HG02678 (cell line): ENCODE measurements around the gene GSC.
A peak's percentile ranks its signal among the peaks of the same experiment; 100 is the strongest.

ENCODE experiments used
- ATAC-seq: cut with Tn5 transposase; IDR thresholded peaks from one replicate; pipeline ENCODE4 v1.9.1; 2021; ENCODE audit warnings: mild to moderate bottlenecking, moderate library complexity; ENCODE audit not compliant: unreplicated experiment

The GSC gene

DNA sequence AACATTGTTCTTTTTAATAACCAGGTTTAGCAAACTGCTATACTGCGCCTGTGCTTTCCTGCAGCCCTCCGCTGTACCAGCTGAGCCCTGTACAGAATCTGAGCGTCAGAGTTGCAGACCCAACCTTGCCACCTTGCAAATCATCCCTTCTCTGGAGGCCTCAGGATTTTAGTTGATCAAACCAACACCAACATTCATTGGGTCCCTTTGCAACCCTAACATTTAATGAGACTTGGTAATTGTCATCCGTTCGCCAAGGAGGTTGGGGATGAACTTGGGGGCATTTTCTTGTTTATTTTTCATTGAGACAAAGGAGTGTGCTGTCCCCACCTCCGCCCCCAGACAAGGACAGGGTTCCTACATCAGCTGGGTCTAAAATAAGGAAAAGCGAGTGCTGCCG is 2.6 kb upstream of the GSC start:
- no peak for ATAC-seq

DNA sequence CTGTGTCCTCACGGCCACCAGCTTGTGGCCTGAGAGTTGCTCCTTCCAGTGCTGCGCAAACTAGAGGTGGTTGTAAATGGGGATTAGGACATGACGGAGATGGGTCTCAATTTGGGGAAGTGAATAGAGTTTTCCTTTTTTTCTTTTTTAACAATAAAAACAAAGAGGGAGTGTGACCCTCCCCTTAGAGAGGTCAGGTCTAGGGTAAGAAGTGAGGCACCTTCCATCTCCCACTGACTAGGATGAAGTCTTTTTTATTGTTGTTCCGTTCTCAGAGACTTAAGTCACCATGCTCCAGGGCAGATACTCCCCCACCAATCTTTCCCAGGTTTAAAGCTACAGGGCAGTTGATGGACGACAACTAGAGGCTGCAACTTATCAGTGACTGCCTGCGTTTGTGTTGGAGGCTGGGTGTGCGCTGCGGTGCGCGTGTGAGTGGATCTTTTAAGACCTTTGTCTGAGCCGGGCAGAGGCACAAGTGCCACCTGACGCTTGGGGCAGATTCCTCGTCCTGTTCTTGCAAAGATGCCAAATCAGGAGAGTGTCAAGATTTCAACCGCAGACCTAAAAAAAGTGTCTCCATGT is 2.1 kb upstream of the GSC start:
- no peak for ATAC-seq

DNA sequence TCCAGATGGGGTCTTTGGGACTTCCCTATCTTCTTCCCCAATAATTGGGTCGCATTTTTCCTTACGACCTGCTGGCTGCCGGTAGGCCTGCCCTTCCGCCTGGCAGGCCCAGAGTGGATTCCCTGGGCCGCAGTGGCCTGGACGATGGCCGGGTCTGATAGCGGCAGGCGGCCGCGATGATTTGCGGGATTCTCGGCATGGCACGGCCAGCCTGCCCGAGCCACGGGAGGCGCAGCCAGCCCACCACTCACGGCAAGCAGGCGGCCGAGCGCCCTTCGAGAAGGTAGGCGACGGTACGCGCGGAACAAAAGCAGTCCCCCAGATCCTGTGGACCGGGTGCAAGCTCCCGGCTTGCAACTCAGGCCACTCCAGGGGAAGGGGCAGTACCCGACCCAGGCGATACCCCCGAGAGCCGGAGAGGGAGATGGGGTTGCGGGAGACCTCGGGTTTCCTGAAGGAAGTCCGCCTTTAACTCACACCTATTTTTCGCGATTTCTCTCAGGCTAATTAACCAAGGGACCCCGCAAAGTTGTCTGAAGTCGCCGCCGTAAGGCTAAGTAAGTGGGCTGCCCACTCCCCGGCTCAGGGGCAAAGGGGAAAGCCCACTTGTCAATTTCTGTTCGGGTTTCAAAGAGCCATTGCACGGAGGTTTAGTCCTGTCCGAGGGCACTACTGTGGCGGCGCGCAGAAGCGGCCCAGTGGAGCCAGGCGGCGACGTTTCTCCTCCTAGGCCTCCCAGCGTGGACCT is 1.4 kb upstream of the GSC start:
- ATAC-seq, result no peak

DNA sequence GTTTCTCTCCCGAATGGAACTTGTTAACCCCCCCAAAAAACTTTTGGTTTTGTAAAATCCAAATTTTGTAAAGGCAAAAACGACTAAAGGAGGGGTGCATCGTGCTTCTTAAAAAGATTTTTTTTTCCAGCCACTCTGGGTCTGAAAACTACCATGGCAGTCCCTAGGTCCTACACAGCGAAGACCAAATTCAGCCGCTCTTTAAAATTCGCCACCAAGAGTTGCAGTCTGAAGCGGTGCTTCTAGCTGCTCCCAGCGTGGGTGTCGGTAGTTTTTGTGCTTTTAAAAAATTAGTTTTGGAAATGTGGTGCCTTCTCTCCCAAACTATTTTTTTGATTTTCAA is 873 bp upstream of the GSC start:
- no peak for ATAC-seq

DNA sequence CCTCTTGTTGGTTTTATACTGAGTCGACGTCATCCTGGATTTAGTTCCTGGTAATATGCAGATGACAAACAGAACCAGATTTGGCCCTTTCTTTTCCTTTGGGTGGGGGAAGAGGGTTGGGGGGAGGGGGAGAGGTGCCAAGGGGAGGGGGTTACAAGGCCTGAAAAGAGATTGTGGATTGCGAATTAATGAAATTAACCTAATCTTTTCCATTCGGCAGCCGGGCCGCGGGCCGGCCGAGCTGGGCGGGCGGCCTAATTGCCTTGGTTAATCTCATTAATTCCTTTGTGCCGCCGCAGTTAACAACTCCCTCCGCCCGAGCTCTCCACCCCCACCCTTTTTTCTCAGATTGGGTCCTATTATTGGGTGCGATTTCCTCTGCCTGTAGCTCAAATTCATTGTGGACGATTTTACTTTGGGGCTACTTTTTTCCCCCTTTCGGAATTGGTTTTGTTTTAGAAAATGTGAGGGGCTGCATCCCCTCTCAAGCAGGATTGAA is 387 bp upstream of the GSC start:
- ATAC-seq, result no peak

DNA sequence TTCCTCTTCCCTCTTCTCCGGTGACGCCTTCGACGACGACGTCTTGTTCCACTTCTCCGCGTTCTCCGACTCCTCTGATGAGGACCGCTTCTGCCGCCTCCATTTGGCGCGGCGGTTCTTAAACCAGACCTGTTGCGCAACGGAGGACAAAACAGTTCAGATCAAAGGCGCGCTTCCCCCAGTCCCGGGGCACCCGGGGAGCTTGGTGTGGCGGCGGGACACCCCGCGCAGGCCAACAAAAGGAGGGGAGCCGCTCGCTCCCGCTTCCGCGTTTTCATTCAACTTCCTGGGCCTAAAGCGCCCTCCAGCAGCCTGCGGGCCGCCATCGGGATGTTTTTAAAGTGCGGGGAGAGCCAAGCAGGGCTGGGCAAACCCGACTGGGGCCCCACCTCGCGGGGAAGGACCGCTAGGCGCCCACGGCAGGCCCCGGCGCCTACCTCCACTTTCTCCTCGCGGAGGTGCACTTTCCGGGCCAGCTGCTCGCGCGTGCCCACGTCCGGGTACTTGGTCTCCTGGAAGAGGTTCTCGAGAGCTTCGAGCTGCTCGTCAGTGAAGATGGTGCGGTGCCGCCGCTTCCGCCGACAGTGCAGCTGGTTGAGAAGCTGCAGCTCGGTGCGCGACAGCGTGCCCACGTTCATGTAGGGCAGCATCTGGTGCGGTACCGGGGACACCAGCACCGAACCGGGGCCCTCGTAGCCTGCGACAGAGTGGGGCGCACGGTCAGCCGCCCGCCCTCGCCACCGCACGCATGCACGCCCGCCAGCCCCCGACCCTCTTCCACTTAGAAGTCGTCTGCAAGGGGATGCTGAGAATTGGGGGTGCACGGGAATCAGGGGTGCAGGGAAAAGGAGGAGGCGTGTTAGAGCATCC is 1.2 kb downstream of the GSC start:
- no peak for ATAC-seq

DNA sequence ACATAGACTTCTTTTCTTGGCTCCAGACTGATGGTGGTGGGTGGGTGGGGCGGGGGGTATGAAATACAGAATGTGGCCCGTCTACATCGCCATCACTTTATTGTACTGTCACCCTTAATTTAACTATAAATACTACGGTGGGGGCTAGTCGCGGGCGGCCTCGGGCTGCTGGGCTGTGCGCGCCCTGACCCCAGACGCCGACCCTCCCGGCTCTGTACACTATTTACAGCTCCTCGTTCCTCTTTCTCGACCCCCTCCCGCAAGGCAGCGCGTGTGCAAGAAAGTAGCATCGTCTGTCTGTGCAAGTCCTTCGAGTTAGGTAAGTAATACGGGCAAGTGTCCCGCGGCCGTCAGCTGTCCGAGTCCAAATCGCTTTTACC is 1.8 kb downstream of the GSC start:
- ATAC-seq, result no peak

DNA sequence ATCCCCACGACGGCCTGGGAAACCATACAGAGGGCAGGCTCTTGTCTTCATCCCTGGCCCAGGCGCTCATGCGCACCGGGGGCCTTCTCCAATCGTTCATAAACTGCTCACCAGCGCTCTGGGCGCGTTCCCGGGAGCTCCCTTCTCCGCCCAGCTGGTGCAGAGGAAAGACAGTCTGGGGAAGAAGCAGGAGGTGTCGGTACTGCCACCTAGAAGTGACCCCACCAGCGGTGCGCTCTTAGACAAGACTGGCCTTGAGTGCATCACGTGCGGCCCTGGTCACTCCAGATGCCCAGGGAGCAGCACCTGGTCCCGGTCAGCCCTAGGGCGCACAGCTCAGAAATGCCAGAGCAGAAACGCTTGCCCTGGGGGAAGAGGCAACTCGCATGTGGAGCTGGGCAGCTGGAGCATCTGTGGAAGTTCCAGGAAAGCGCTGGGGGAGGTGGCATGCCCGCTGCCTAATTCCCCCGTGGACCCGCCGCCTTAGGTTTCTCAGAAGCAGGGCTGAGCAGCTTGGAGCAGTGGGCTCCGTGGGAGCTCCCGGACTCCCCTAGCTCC is 2.5 kb downstream of the GSC start:
- no peak for ATAC-seq

DNA sequence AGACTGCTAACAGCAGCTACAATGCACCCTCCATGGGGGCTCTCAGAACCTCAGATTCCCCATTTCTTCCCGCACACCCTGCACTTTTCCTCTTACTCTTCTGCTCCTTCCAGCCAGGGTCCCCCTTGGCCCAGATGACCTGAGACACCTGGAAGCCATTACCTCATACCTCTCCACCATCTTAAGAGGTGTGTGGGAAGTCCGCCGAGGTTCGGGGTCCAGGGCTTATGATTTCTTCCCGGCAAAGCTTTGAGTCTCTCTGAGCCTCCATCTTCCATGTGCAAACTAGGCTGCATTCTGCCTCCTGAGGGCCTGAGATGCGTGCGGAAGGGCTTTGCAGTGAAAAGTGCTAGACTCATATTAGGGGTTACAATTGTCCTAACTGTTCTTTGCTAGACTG is 5.3 kb downstream of the GSC start:
- no peak for ATAC-seq

DNA sequence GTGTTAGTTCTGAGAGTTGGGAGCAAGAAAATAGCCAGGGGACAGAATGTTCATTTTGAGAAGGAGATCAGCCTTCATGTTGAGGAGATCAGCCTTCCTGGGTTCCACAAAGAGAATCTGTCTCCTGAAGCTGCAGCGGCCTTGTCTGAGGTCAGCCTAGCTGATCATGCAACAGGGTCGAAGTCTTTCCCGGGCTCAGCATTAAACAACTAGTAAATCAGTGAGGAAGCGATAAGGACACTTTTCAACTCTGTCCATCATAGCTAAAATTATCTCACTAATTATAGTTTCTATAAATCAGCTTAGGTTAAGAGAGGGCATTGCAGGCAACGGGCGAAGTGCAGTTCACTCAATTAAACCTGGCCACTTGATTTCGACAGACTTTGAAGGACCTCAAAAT is 7.5 kb downstream of the GSC start:
- ATAC-seq, result no peak

DNA sequence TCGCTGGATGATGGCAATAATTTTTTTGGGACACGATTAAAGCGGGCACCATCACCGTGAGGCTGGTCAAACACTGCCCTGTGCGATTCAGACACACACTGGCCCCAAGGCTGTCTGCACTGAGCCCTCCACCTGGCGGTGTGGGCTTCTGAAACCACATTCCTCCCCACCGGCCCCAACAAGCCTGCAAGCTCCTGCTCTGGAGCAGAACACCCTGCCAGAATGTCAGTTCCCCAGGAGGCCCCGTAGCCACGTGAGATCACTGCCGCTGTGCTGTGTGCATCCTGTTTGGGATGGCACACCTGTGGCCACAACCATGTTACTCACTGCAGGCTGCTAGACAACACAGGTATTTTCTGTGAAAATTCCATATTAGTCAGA is 7.9 kb downstream of the GSC start:
- ATAC-seq, result no peak

DNA sequence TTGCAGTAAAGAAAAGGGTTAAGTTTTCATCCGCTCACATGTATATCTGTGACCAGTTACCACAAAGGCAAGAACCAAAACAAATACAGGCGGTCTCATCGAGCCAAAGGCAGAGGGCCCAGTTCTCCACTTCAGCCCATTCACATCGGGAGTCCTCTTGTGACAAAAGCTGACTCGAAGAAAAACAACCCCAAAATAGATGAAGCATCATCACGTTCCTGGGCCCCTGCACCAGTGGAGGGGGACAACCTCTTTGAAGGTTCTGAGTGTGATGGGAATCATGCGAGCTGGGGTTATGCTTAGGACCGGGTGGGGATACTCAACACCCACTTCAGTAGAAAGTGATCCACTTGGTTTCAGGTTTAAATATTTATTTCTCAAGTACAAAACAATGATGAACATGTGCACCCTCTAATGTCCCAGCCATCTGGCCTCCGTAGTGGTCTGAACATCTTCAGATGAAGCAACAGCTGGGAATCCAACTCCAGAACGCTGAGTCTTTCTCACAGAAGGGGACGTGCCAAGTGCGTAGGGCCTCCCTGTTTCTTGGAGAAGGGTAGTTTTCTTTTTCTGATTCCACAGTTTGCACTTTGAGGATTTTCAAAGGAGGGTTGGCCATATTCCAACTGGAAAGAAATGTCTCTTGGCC is 8.4 kb downstream of the GSC start:
- ATAC-seq, result no peak

DNA sequence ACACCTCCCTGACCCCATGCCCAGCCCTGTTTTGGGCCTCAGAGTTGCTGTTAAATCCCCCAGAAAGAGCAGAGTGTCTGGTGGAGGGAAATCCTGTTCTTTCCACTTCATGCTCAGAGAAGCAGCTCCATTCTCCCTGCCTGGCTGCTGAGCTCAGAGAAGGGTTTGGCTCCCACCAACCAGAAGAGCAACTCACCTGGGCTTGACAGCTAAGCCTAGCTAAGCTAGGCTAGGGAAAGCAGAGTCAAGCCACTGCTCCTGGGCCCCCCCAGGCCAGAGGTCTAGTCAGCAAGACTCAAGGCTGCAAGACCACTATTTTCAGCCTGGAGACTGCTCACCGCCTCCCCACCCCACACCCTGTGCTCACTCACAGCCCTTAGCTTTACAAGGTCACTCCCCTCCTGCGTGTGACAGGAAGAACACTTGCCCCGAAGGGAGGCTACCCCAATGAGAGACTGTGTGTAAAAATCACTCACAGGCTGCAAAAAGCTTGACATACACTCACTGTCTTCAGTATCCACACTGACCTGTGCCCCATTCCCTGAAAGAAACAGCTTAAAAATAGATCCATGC is 13.5 kb downstream of the GSC start:
- ATAC-seq, result no peak

DNA sequence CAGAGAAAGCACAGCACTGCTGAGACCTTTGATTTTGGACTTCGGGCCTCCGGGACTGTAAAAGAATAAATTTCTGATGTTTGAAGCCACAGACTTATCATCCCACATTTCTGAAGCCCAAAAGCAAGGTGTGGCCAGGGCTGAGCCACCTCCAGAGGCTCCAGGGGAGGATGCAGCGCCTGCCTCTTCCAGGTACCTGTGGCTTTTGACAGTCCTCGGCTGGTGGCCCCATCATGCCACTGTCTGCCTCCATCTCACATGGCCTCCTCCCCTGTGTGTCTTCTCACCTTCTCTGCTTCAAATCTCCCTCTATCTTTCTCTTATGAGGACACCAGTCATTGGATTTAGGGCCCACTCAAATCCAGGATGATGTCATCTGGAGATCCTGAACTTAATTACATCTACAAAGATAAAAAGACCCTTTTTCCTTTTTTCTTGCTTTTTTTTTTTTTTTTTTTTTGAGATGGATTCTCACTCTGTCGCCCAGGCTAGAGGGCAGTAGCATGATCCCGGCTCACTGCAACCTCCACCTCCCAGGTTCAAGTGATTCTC is 15.4 kb downstream of the GSC start:
- no peak for ATAC-seq

DNA sequence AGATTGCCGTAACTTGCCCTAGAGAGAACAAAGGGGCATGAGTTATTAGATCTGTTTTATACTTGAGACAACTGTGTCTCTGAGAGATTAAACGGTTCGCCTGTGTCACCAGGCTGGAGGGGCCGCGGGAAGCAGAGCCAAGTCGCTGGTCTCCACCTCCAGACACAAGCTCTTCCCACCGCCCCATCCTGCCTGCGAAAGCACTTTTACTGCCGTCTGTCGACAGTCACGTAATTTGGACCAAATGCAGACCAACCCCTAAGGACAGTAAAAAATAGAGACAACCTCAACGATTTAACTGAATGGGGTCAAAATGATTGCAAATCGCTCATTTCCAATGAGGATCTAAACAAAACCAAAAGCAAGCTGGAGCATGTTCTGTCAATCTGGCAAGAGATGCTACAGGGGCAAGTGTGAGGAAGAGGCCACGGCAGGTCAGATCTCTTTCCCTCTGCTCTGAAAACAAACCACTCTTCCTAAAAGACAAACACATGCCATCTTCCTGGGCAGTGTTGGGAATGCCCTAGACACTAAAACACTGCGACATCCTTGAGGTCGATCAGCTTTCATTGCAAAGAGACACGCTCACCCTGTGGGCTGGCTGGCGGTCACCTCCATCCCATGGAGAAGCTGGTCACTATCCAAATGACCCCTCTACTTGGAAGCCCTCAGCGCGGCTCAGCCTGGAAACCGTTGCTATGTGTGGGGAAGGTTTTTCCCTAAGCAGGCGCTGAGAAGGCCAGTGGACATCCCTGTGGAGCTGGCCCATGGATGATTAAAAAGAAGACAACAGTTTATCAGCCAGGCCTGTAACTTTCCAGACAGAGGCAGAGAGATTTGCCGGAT is 17.1 kb downstream of the GSC start:
- ATAC-seq, result no peak

DNA sequence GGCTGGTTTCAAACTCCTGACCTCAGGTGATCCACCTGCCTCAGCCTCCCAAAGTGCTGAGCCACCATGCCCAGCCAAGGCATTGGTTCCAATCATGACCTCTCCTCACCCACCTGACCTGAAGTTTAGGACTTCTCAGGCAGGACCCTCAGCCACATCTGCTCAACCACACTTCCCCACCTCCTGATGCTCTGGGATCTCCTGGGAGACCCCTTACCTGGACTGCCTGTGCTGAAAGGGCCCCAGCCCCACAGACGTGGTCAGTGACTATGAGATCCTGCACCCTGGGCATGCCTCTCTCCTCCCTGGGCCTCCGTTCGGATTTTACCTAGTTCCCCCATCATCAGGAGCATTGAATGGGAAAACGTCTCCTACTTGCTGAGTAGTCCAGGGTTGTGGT is 18.0 kb downstream of the GSC start:
- no peak for ATAC-seq

DNA sequence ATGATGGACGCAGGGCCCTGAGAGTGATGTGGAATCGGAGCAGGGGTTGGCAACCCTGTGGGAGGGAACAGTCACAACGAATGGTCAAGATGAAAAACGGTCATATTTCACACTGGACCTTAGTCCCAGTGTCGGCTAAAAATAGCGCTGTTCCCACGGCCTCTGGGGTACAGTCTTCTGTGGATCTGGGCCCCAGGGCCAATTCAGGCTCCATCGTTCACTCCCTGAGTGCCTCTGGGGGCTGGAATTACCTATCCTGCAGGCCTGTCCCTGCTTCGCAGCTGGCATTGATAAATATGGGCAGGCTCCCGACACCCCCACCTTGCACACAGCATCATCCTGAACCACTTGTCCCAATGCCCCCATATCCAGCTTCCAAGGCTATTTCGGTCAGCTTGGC is 18.6 kb downstream of the GSC start:
- no peak for ATAC-seq

DNA sequence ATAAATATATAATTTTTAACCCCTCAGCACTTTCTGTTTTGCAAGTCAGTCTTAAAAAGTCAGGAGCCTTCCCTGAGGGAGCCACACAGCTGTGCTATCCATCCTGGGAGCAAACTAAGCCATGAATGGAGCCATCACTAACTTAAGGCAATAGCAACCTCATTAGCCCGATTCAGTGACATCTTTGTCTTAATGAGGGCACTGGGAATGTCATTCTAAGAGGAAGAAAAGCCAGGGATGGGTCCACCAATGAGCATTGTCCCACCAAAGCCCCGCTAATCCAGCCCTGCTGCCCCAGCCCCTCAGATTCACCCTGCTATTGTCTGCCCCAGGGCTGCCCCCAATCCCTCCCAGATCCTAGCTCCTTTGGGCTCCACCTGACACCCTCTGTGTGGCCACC is 19.5 kb downstream of the GSC start:
- ATAC-seq, result no peak

DNA sequence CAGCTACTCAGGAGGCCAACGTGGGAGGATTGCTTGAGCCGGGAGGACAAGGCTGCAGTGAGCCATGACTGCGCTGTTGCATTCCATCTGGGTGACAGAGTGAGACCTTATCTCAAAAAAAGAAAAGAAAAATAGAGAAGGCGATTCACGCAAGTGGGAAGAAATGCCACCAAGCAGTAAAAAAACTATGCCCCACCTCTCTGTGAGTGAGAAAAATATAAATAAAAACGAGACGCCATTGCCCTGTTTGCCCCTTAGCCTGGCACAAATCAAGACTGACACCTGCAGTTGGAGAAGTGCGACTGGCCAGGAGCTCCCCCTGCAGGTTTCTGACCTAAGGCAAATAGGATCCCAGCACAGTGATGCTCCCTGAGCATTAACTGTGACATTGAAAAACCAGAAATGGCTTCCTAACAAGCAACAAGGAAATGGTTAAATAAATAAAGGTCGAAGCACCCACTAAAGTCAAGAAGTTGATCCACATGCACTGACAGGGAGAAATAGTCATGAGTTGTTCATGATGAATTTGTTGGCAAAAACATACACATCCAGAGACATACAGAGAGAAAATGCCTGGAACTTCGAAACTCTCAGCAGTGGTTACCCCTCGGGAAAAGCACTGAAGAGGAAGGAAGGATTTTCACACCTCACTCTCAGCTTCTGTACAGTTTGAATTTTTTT is 21.1 kb downstream of the GSC start:
- ATAC-seq, result peak; percentile 49
